Ascending aorta (tissue), 2 donors: ENCODE results near the gene LDLRAD2. TPM values are rescaled to one million over a fixed set of nuclear protein-coding genes. Genes with fewer than 3 reads are reported as not detected.
A peak's percentile ranks its signal among the peaks of the same experiment; 100 is the strongest.

Experiments
- DNase-seq, 2 donors: peaks; one replicate each; pipeline ENCODE4 v3.0.0-alpha.2; 2019; ENCODE audit warnings: low spot score in 2 of 2
- H3K27ac ChIP-seq, 2 donors: fragments of 200-600 bp; sonication (generic); one replicate each; pipeline ENCODE4 v1.5.1; 2016 to 2017; ENCODE audit warnings: mild to moderate bottlenecking in 1 of 2
- H3K27me3 ChIP-seq: fragments of 200-600 bp; sonication (generic); one replicate; pipeline ENCODE4 v1.5.1; 2017
- H3K36me3 ChIP-seq, 2 donors: fragments of 200-600 bp; sonication (generic); one replicate each; pipeline ENCODE4 v1.5.1; 2016
- H3K4me1 ChIP-seq, 2 donors: fragments of 200-600 bp; sonication (generic); one replicate each; pipeline ENCODE4 v1.5.1; 2016 to 2017; ENCODE audit warnings: mild to moderate bottlenecking in 1 of 2
- H3K4me3 ChIP-seq, 2 donors: fragments of 200-600 bp; sonication (generic); one replicate each; pipeline ENCODE4 v1.5.1; 2016 to 2017; ENCODE audit warnings: mild to moderate bottlenecking in 1 of 2
- H3K9me3 ChIP-seq, 2 donors: fragments of 200-600 bp; sonication (generic); one replicate each; pipeline ENCODE4 v1.5.1; 2016
- intact Hi-C: fragments of 100-400 bp; cut with DNase I; formaldehyde crosslinking; loops from one replicate; pipeline ENCODE4 v1.15.1; 2023
- total RNA-seq: library from RNA; depleted of rRNA; stranded (reverse); fragments of >200 nt; gene quantifications from one replicate; pipeline ENCODE4 v1.1.0, GENCODE V29; 2016
- TF ChIP-seq, protein P1 (sequence below), 3 experiments: fragments of 200-600 bp in 2 of 3; fragments of 450-650 bp in 1 of 3; sonication (generic) in 2 of 3; IDR thresholded peaks; one replicate each; pipeline ENCODE4 v1.5.1; 2016 to 2019; ENCODE audit warnings: antibody characterized with exemption in 3 of 3, mild to moderate bottlenecking in 1 of 3, moderate library complexity in 1 of 3

The LDLRAD2 gene
- total RNA-seq, 1 donor from 2014 or later = not detected

DNA sequence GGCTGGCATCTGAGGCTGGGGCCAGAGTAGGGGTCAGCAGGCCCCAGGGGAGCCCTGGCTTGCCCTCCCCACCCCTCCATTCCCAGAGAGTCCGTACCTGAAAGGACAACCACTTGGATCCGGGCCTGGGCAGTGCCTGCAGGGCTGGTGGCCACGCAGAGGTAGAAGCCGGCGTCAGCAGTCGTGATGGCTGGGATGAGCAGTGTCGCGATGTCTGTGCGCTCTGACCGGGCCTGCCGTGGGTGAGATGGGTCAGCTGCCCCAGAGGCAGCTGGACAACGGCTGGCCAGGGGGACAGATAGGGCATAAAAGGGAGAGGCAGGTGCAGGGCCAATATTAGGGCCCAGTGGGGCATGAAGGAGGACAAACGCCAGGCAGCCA is 42.7 kb downstream of the LDLRAD2 start:
- H3K27me3 ChIP-seq = no peaks in the 10 kb centered on the region
- intact Hi-C loops = no loop called here
- no peak overlapping the region for H3K27ac ChIP-seq
- peaks cover 100% of the 10 kb centered on the region in 2 donors for H3K36me3 ChIP-seq
- TF ChIP-seq, protein P1, sequence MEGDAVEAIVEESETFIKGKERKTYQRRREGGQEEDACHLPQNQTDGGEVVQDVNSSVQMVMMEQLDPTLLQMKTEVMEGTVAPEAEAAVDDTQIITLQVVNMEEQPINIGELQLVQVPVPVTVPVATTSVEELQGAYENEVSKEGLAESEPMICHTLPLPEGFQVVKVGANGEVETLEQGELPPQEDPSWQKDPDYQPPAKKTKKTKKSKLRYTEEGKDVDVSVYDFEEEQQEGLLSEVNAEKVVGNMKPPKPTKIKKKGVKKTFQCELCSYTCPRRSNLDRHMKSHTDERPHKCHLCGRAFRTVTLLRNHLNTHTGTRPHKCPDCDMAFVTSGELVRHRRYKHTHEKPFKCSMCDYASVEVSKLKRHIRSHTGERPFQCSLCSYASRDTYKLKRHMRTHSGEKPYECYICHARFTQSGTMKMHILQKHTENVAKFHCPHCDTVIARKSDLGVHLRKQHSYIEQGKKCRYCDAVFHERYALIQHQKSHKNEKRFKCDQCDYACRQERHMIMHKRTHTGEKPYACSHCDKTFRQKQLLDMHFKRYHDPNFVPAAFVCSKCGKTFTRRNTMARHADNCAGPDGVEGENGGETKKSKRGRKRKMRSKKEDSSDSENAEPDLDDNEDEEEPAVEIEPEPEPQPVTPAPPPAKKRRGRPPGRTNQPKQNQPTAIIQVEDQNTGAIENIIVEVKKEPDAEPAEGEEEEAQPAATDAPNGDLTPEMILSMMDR (IDR thresholded peaks at IDR 0.05) = no peak
- no peaks in the 10 kb centered on the region for H3K9me3 ChIP-seq
- no peak for DNase-seq
- H3K4me1 ChIP-seq = no peaks in the 10 kb centered on the region
- no peak overlapping the region for H3K4me3 ChIP-seq

DNA sequence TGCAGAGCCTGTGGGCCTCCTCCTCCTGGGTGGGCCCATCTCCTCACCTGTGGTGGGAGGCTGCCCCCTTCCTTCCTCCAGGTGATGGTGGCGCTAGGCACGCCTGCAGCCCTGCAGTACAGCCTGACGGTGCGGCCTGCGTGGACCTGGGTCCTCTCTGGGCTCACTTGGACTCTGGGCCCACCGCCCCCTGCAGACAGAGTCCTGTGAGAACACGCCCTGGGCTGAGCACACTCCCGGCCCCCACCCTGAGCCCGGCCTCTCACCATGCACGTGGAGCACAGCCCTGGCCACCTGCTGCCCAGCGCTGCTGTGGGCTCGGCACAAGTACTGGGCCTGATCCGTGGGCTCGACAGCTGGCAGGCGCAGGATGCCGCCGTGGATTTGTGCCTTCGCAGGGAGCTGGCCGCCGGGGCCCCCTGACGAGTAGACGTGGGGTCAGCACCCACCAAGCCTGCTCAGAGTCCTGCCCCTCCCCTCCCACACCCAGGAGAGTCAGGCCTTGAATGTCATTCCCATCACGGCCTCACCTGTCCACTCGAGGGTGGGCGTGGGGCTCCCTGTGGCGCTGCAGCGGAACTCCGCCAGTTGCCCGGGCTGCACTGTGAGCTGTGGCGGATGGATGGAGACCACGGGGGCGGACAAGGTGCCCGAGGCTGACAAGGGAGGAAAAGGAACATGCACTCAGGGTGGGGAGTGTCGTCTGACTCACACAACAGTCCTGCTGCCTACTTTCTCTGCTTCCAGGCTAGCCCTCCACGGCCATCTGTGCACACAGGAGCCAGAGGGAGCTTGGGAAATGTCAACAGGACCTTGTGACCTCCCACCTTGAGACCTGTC is 43.4 kb downstream of the LDLRAD2 start:
- peaks cover 100% of the 10 kb centered on the region in 2 donors for H3K36me3 ChIP-seq

DNA sequence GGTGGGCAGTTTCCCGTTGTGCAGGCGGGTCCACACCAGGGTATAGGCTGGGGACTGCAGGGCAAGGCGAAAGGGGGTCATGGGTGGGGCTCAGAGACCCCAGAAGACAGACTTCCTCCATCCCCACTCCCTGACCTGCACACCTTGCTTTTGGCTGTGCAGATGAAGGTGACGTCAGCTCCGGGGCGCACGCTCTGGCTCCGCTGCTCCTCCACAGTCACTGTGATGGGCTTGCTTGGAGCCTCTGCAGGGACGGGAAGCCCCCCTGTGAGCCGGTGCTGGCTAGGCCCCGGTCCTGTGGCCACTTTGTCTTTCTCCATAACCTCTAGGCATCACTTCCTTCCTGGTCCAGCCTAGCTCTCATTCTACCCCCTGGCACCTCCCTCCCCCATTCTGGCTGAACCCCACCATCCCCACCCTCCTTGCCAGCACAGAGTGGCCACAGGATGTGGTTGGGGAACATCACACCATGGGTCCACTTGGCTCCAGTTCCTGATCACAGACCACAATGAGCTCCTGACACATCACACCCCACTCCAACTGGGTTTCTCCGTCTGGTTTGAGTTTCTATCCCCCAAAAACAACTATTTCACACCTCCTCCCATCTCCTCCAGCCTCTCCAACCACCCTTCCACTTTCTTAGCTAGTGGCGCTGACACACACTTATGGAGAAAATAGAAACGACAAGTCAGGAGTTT is 45.2 kb downstream of the LDLRAD2 start:
- no peak overlapping the region for H3K4me3 ChIP-seq
- peak overlapping the region in 1 of 2 donors; percentile 1 for H3K27ac ChIP-seq
- TF ChIP-seq, protein P1 (IDR thresholded peaks at IDR 0.05) = no peak
- intact Hi-C loops = no loop called here
- DNase-seq = no peak
- H3K4me1 ChIP-seq = no peaks in the 10 kb centered on the region
- H3K27me3 ChIP-seq = no peaks in the 10 kb centered on the region
- H3K36me3 ChIP-seq = peaks cover 100% of the 10 kb centered on the region in 2 donors
- H3K9me3 ChIP-seq = no peaks in the 10 kb centered on the region

More for the DNA sequence above, 43.4 kb downstream of the LDLRAD2 start:
- TF ChIP-seq, protein P1 (IDR thresholded peaks at IDR 0.05) = no peak
- no peaks in the 10 kb centered on the region for H3K9me3 ChIP-seq
- no peaks in the 10 kb centered on the region for H3K27me3 ChIP-seq
- no peaks in the 10 kb centered on the region for H3K4me1 ChIP-seq
- no peak overlapping the region for H3K27ac ChIP-seq
- no peak overlapping the region for H3K4me3 ChIP-seq
- no peak for DNase-seq
- intact Hi-C loops = no loop called here

- Histone ChIP-seq H3K36me3 (peaks cover 97 to 98% of the 10 kb centered on the region in 2 donors), H3K27ac (peak overlapping the region; percentile 1 to 32), H3K4me3 (no peak overlapping the region), H3K27me3 (no peaks in the 10 kb centered on the region), H3K9me3 (no peaks in the 10 kb centered on the region), H3K4me1 (no peaks in the 10 kb centered on the region)
- no peak for DNase-seq
- TF ChIP-seq, protein P1 (IDR thresholded peaks at IDR 0.05) = no peak
- intact Hi-C loops = no loop called here
Measured at GRCh38 chr1:21857840-21858670, 46.0 kb downstream of the LDLRAD2 start.

DNA sequence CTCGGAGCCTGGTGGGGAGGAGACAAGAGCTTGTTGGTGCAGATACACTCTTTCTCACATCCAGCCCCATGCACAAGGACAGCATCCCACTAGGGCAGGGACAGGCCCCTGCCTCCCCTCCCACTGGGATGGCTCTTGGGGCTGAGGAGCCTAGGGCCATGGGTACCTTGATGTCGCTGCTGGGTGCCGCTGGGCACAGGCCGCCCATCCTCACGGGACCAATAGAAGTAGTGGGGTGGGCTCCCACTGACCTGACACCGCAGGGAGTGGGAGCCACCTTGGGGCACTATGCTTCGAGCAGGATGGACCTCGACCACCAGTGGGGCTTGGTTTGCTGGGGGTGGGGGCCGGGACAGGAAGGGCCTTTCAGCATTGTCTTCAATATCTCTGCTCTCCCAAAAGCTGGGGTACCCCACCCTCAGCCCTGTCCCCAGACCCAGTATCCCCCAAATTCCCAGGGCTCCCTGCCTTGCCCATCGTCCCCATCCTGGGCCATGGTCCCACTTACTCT is 47.7 kb downstream of the LDLRAD2 start:
- TF ChIP-seq, protein P1 (IDR thresholded peaks at IDR 0.05) = no peak
- Histone ChIP-seq H3K4me1 (no peaks in the 10 kb centered on the region), H3K4me3 (no peak overlapping the region), H3K9me3 (no peaks in the 10 kb centered on the region), H3K27me3 (no peaks in the 10 kb centered on the region), H3K36me3 (peaks cover 92 to 97% of the 10 kb centered on the region in 2 donors), H3K27ac (peak overlapping the region in 1 of 2 donors; percentile 10)
- intact Hi-C loops = no loop called here
- DNase-seq = no peak
